Kasumi-1 (cell line): ENCODE measurements around the gene TRIM66.

Experiments used
- DNase-seq, 2 experiments: peaks; one replicate each; lab custom pipeline; 2025; lab: John Stamatoyannopoulos, UW

TRIM66 gene

GRCh38 chr11:8682303-8683114 lies at the start of gene TRIM66, which contains the start of gene RPL27A:
TSS of gene TRIM66 (minus strand) at chr11:8682665. CDS start at chr11:8672274, 10,391 bp downstream.
TSS of gene RPL27A (plus strand) at chr11:8682792. CDS start at chr11:8682814, 22 bp downstream.
- peak; percentile 89 to 93 for DNase-seq

DNA sequence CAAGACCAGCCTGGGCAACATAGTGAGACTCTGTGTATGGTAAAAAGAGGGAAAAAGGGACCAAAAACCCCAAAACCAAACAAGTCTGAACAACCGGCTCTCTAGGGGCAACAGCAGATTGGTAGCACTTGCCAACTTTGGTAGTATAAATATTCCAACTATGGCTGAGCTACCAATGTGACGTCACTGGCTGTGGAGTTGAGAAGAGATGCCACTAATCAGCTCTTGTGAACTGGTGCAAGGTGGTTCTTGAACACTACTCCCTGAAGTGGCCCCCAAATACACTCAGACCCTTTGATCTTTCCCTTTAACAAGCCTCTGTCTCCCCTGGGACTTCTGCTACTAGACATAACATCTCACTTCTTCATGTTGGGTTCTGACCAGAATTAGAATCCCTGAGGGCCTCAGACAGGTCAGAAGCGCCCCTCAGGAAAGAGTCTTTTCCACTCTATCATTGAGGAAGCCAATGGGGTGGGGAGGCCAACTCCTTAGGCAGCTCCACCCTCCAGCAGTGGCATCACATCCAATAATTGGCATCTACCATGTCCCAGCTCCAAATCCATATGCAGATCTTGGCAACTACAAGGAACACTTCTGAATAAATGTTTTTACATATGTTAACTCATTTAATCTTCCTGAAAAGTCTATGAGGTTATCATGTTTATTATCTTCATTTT lies 49.3 kb upstream of the TRIM66 start:
- DNase-seq, result no peak

- no peak for DNase-seq
Observed at GRCh38 chr11:8730697-8731020, 48.2 kb upstream of the TRIM66 start.

DNA sequence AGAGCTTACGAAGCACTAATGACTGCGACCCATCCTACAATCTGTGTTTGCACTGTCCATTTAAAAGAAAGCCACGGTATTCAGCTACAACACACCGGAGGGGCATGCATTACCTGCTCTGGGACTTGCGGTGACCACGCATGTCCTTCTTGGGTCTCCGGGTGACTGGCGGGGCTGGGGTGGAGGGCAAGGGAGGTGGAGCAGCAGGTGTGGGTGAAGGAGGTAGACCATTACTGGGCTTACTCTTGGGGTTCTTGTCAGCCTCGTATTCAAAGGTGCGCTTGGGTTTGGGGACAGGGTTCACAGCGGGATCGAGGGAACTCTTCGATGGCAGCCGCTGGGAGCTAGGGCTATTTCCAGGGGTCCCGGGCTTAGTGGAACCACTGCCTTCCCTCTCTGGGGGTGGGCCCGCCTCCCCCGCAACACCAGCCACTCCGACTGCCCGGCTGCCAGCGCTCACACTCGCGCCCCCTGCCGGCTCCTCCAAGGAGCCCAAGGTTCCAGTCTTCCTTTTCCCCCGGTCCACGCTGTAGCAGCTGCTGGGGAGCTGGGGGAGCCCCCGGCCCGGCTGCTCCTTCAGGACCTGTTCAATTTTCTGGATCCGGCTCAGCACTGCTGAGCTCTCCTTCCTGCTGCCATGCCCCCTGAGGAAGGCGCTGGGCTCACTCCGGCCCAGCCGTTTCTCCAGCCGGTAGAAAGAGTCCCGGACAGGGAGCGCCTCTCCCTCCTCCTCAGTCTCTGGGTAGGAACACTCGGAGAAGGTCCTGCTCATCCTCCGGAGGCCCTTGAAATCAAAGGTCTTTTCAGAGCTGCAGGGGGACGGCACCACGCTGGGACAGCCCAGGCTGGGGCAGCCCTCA lies 47.6 kb upstream of the TRIM66 start:
- DNase-seq, result no peak

- DNase-seq, result no peak
Observed at GRCh38 chr11:8729067-8729466, 46.6 kb upstream of the TRIM66 start.

GRCh38 chr11:8728563-8728962 lies 46.1 kb upstream of the TRIM66 start:
- no peak for DNase-seq

DNA sequence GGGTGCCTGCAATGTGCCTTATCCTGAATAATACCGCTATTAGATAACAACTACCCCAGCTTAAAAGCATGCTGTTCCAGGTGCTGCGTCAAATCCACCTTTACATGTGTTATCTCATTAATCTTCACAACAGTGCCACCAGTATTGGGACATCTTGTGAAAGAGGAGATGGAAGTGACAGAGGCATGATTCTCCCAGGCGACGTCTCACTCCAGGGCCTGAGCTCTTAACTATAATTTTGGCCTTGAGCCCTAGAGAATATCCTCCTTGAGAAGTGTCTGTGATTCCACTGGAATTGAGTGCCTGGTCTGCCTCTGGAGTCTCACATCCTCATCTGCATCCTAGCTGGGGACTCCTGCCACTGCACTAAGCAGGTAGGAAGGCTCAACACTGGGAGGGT lies 43.9 kb upstream of the TRIM66 start:
- DNase-seq, result no peak

- DNase-seq, result no peak
Observed at GRCh38 chr11:8724682-8725081, 42.2 kb upstream of the TRIM66 start.

DNA sequence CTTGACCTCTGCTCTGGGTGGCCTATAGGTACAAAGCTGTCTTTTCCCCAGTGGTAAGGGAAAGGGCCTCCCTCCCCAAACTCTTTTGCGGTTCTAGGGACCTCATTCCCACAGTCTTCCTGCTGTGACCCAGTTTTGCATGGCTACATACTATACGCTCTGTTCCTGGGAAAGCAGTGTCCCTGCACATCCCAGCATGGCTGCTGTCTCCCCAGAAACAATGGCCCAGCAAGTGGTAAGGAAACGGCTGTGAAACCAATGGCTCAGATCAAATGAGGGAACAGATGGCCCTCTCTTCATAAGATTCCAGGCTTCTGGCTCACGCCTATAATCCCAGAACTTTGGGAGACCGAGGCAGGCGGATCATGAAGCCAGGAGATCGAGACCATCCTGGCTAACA lies 41.2 kb upstream of the TRIM66 start:
- no peak for DNase-seq

DNA sequence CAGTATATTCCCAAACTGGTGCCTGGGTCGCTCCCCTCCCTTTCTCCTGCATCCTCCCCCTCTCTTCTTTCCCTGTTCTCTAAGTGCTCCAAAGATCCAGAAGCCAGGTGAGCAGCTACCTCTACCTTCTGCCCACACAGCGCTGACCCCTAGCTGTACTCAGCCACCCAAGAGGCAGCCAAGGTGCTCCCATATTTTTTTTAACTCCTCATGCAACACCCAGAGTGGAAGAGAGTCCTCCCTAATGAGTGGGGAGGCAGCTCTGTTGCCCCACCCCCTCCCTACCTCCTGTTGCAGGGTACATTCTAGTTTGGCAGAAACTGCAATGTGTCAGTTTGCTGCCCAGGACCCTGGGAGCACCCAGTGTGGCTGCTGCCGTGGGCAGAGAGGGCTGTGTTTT lies 40.3 kb upstream of the TRIM66 start:
- DNase-seq, result no peak

- no peak for DNase-seq
Observed at GRCh38 chr11:8721609-8722500, 39.4 kb upstream of the TRIM66 start.

DNA sequence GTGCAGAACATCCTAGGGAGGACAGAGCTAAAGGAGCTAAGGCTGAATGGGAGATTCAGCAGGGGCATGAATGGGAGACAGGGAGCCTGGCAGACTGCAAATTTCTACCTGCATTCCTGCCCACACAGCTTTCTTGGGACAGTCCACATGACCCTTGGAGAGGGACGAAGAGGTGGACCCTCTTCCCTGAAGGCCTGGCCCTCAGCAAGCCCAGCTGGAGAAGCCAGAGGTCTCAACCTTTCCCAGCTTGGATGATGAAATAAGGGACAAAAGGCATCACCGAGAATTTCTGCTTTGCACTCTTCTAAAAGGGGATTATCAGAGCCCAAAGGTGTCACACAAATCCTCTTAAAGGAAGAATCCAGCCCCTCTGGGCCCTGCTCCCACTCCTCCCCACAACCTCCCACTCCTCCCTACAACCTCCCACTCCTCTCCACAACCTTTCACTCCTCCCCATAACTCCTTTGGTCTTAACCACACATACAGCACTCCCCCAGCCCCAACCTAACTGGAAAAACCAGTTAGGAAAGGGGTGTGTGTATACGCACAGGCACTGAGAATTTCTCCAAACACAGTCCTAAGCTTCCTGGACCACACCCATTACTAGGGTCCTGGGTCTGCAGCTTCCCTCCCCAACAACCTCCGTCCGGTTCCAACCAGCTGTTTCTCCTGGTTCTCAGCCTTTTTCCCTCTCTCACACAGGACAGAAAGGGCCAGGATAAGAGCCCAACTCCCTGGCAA lies 38.6 kb upstream of the TRIM66 start:
- DNase-seq, result no peak

DNA sequence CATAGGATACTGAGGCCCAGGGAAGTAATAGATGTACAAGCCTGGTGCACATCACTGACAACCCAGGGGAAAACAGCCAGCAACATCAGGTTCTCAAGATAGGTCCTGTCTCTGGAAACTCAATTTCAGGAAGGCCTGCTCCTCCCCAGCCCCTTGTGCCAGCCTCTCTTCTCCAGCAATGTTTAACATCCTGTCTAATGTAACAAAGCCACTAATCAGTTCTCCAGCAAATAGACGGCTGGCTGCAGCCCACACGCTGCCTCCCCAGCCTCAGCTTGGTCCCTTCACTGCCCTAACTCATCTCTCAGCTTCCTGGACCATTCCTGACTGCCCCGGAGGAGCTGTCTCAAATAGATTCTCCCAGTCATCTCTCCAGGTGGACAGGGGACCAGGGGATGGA lies 37.9 kb upstream of the TRIM66 start:
- DNase-seq, result no peak

DNA sequence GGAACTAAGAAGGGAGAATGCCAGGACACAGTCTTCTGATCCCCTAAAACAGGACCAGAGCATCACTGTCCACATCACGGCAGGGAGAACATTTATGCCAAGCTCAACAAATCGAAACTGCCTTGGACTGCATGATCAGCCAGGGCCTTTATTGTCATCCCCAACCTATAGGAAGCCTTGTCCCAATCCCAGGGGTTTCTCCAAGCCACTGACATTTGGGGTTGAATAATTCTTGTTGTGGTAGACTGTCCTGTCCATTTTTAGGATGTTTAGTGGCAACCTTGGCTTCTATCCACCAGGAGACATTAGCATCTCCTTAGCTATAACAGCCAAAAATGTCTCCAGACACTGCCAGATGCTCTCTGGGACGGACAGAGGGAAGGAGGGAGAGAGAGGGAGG lies 37.3 kb upstream of the TRIM66 start:
- DNase-seq, result no peak

DNA sequence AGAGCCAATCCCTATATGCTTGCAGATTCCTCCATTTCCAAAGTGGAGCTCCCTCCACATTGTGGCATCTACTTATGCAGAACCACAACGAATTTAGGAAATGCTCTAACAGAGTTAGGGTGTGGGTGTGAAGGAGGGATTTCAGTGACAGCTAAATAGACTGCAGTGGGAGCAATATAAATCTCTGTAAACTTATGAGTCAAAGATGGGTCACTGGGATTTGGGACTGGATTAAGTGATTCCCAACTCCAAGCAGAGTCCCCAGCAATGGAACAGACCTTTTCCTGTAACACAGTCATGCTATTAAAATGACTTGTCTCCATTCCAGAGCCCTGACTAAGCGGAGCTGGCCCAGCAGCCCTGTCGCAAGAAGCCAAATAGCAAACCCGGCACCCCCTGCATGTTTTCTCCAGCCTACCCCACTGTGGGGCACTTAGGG lies 36.8 kb upstream of the TRIM66 start:
- no peak for DNase-seq

- no peak for DNase-seq
Observed at GRCh38 chr11:8717876-8718753, 35.6 kb upstream of the TRIM66 start.

- no peak for DNase-seq
Observed at GRCh38 chr11:8717544-8717875, 35.0 kb upstream of the TRIM66 start.

DNA sequence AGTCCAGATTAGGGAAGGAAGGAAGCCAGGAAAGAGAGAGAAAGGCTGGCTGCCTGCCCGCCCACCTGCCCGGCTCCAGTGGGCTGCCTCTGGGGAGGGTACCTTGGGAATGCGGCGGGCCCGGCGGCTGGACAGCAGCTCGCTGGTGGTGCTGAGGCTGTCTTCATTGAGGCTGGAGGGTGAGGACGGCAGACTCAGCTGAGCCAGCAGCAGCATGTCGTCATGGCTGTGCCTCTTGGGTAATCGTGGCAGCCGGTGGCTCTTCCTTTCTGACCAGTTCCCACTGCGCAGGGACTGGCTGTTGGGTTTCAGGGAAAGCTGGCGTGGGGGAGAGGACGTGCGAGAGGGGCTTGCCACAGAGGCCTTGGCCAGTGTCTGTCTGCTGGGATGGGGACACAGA lies 33.0 kb upstream of the TRIM66 start:
- no peak for DNase-seq

GRCh38 chr11:8714622-8715225 lies 32.3 kb upstream of the TRIM66 start:
- DNase-seq, result no peak
